Erythroblast (primary cell): ENCODE results near the gene UHRF1.

ENCODE experiments used
- GATA1 ChIP-seq: IDR thresholded peaks from 2 replicates; pipeline ENCODE4 v1.6.1; 2011; ENCODE audit warnings: low read depth, mild to moderate bottlenecking, control low read depth, low read length, moderate library complexity
- POLR2A ChIP-seq: IDR thresholded peaks from 2 replicates; pipeline ENCODE4 v1.6.1; 2011; ENCODE audit warnings: mild to moderate bottlenecking, low read length

DNA sequence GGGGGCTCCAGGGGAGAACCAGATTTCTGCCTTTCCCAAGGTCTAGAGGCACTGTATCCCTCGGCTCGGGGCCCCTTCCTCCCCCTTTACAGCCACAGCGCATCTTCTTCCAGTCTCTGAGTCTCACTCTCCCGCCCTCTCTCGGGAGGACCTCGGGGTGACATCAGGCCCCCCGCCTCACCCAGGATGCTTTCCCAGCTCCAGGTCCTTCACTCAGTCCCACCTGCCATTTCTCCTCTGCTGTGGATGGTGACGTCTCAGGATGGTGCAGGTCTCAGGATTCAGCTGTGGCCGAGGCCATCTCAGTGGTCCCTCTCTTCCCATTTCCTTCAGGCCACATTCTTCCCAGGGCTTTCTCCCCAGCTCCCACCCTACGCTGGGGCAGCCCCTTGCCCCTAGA is 46.0 kb downstream of the UHRF1 start:
- TF ChIP-seq POLR2A (no peak), GATA1 (no peak)
